Chondrocyte (in vitro differentiated cells): Measurements from ENCODE around the gene NFKBIE. TPM values are rescaled to one million over a fixed set of nuclear protein-coding genes. Genes with fewer than 3 reads are reported as not detected.
A peak's percentile ranks its signal among the peaks of the same experiment; 100 is the strongest.
"Not testable (repeated sequence)": the region's sequence is repeated elsewhere in the genome, so short reads cannot be mapped to it uniquely, and the experiment has no call there.

ENCODE experiments used
- DNase-seq: peaks from one replicate; pipeline ENCODE4 v3.0.0; 2021; ENCODE audit warnings: mixed read lengths, low spot score
- H3K27ac Mint-ChIP-seq: one replicate; pipeline ENCODE4 v1.8.0; 2021; ENCODE audit warnings: mild to moderate bottlenecking, moderate library complexity, mixed read lengths; ENCODE audit not compliant: unreplicated experiment
- H3K27me3 Mint-ChIP-seq: 2 replicates; pipeline ENCODE4 v1.8.0; 2021; ENCODE audit warnings: low read depth, mixed read lengths
- H3K36me3 Mint-ChIP-seq: 2 replicates; pipeline ENCODE4 v1.8.0; 2021; ENCODE audit warnings: low read depth, mixed read lengths
- H3K4me1 Mint-ChIP-seq: 2 replicates; pipeline ENCODE4 v1.8.0; 2021; ENCODE audit warnings: low read depth, mild to moderate bottlenecking, mixed read lengths
- H3K4me3 Mint-ChIP-seq: one replicate; pipeline ENCODE4 v1.8.0; 2021; ENCODE audit warnings: mild to moderate bottlenecking, moderate library complexity, mixed read lengths; ENCODE audit not compliant: unreplicated experiment
- H3K9me3 Mint-ChIP-seq: 2 replicates; pipeline ENCODE4 v1.8.0; 2021; ENCODE audit warnings: low read depth, mixed read lengths
- CTCF ChIP-seq: fragments of 200-600 bp; sonication (generic); IDR thresholded peaks from 2 replicates; pipeline ENCODE4 v1.5.0; 2021; ENCODE audit warnings: antibody characterized with exemption, mild to moderate bottlenecking, moderate library complexity
- long read RNA-seq: library from polyadenylated mRNA; stranded (forward); transcript quantifications from one replicate; pipeline ENCODE4 v2.0.0, GENCODE V29; 2021
- total RNA-seq: library from RNA; stranded (reverse); gene quantifications from 3 replicates; pipeline ENCODE4 v1.2.1, GENCODE V29; 2021

NFKBIE gene
- total RNA-seq = 3.0 to 7.0 TPM (median 6.2 TPM) in 3 replicates
- long read RNA-seq, transcript NFKBIE-201 (6 exons, 2,581 nt) = major isoform, 20 of 20 reads
- long read RNA-seq, partial matches to known transcripts = 0 of 20 reads
- long read RNA-seq, other reads (novel, unspliced or antisense) = 0 of 20 reads

- TF ChIP-seq CTCF = peak; percentile 77
- H3K36me3 Mint-ChIP-seq = no peaks in the 10 kb centered on the region
- no peaks in the 10 kb centered on the region for H3K9me3 Mint-ChIP-seq
- peaks cover 15% of the 10 kb centered on the region for H3K27me3 Mint-ChIP-seq
- H3K4me3 Mint-ChIP-seq = peak within 1 kb of the TSS; percentile 84
- peaks cover 36% of the 10 kb centered on the region for H3K4me1 Mint-ChIP-seq
- DNase-seq = peak; percentile 95
- peak within 1 kb of the TSS; percentile 84 for H3K27ac Mint-ChIP-seq
Measured at GRCh38 chr6:44265007-44265721, at the start of gene NFKBIE. Gene NFKBIE (minus strand): TSS chr6:44265551. CDS start chr6:44265346, 205 bp downstream.

- peaks cover 16% of the 10 kb centered on the region for H3K4me1 Mint-ChIP-seq
- H3K27ac Mint-ChIP-seq, H3K4me3 Mint-ChIP-seq, H3K36me3 Mint-ChIP-seq, H3K9me3 Mint-ChIP-seq, DNase-seq: not testable (repeated sequence)
- H3K27me3 Mint-ChIP-seq = peaks cover 28% of the 10 kb centered on the region
Measured at GRCh38 chr6:44314657-44315056, 49.3 kb upstream of the NFKBIE start.

GRCh38 chr6:44312901-44313788, 47.8 kb upstream of the NFKBIE start, which contains the start of gene AARS2:
Gene AARS2 (minus strand): TSS chr6:44313347. CDS start chr6:44313323, 24 bp downstream.
- Mint-ChIP-seq H3K9me3 (no peaks in the 10 kb centered on the region), H3K4me1 (peaks cover 16% of the 10 kb centered on the region), H3K27me3 (peaks cover 13% of the 10 kb centered on the region), H3K27ac (peak within 1 kb of the TSS; percentile 86), H3K4me3 (peak within 1 kb of the TSS; percentile 94), H3K36me3 (peaks cover 11% of the 10 kb centered on the region)
- no peak for DNase-seq
- TF ChIP-seq CTCF = peak; percentile 99

GRCh38 chr6:44311767-44312166, 46.4 kb upstream of the NFKBIE start:
- no peak for TF ChIP-seq CTCF
- Mint-ChIP-seq H3K36me3 (peaks cover 16% of the 10 kb centered on the region), H3K4me3 (peak overlapping the region; percentile 94), H3K9me3 (no peaks in the 10 kb centered on the region), H3K27me3 (peaks cover 8% of the 10 kb centered on the region), H3K4me1 (peaks cover 16% of the 10 kb centered on the region), H3K27ac (peak overlapping the region; percentile 12)
- DNase-seq = no peak

GRCh38 chr6:44311304-44311703, 46.0 kb upstream of the NFKBIE start:
- Mint-ChIP-seq H3K4me1 (peaks cover 16% of the 10 kb centered on the region), H3K27ac (no peak overlapping the region), H3K36me3 (peaks cover 16% of the 10 kb centered on the region), H3K4me3 (no peak overlapping the region), H3K9me3 (no peaks in the 10 kb centered on the region), H3K27me3 (peaks cover 8% of the 10 kb centered on the region)
- no peak for TF ChIP-seq CTCF
- DNase-seq = no peak
